Measurements from ENCODE around the gene GPC6. TPM values are rescaled to one million over a fixed set of nuclear protein-coding genes. Genes with fewer than 3 reads are reported as not detected.
A peak's percentile ranks its signal among the peaks of the same experiment; 100 is the strongest.

GPC6 gene
- polyA plus RNA-seq, 1 donor (not counting 4 experiments of a cell fraction or from before 2014, with no cell fraction given), result 0.42 TPM

DNA sequence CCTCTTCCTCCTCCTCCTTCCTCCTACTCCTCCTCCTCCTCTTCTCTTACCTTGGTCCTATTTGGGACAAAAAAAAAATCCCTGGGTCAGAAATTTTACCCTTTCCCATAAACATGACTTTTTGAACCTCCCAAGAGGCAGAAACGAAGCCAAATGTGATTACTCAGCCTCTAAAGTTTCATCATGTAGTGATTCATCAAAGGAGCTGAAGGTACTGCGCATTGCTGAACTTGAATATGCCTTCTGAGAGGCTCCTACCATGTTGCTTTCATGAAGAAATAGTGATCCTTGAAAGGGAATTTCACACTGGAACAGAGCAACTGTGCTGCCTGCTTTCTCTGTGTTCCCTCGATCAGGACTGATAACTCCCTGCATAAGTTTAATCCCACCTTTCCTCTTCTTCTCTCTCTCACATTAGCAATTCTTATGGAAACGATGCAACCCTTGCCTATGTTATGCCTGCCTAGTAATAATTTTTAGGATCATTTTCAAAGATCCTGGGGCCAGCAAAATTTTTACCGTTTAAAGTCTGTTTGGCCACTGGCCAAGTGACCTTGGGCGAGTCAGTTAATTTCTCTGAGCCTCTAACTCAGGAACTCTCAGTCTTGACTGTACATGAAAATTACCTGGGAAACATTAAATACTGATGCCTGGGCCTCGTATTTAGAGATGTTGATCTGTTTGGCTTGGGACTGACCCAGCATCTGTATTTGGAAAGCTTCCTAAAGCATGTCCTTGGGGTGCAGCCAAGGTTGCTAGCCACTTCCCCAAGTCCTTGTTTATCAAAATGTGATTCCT lies 1103.3 kb downstream of the GPC6 start:
- H3K4me3 ChIP-seq (ENCODE audit: control insufficient read depth in 2 of 3, extremely low read depth in 1 of 3, insufficient read depth in 2 of 3, low read depth in 1 of 3, low read length in 3 of 3), result no peak overlapping the region
- H3K9me3 ChIP-seq (ENCODE audit: control insufficient read depth, low read depth, low read length), result no peaks in the 10 kb centered on the region
- FAIRE-seq, result peak; percentile 92
- peak overlapping the region; percentile 45 for H3K27ac ChIP-seq (ENCODE audit: control insufficient read depth, insufficient read depth, low read length)
- no peak for TF ChIP-seq EZH2 (IDR thresholded peaks at IDR 0.05; ENCODE audit: low read length)
- TF ChIP-seq, protein P1, sequence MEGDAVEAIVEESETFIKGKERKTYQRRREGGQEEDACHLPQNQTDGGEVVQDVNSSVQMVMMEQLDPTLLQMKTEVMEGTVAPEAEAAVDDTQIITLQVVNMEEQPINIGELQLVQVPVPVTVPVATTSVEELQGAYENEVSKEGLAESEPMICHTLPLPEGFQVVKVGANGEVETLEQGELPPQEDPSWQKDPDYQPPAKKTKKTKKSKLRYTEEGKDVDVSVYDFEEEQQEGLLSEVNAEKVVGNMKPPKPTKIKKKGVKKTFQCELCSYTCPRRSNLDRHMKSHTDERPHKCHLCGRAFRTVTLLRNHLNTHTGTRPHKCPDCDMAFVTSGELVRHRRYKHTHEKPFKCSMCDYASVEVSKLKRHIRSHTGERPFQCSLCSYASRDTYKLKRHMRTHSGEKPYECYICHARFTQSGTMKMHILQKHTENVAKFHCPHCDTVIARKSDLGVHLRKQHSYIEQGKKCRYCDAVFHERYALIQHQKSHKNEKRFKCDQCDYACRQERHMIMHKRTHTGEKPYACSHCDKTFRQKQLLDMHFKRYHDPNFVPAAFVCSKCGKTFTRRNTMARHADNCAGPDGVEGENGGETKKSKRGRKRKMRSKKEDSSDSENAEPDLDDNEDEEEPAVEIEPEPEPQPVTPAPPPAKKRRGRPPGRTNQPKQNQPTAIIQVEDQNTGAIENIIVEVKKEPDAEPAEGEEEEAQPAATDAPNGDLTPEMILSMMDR (optimal IDR thresholded peaks at IDR 0.05 in 1 of 3, IDR thresholded peaks at IDR 0.05 in 1 of 3, conservative IDR thresholded peaks at IDR 0.05 in 1 of 3; ENCODE audit: extremely low read depth in 1 of 3, insufficient read depth in 2 of 3, low read length in 3 of 3), result no peak
- no peaks in the 10 kb centered on the region for H3K36me3 ChIP-seq (ENCODE audit: control insufficient read depth in 2 of 2, extremely low read depth in 1 of 2, insufficient read depth in 2 of 2, low read length in 2 of 2)
- H4K20me1 ChIP-seq (ENCODE audit: control insufficient read depth, extremely low read depth, insufficient read depth, low read length), result no peaks in the 10 kb centered on the region
- H3K9ac ChIP-seq (ENCODE audit: control insufficient read depth, extremely low read depth, insufficient read depth, low read length), result no peak overlapping the region
- H3K27me3 ChIP-seq (ENCODE audit: control insufficient read depth, extremely low read depth, insufficient read depth, low read length), result no peaks in the 10 kb centered on the region
- dilution Hi-C loops (cut with MboI; ENCODE audit: extremely low pct_ligation_motif_present, low sequenced_read_pairs), result no loop called here
- DNase-seq (ENCODE audit: low read depth, low spot score), result no peak
- H2AFZ ChIP-seq (ENCODE audit: control insufficient read depth, low read length), result peak overlapping the region; percentile 35
- no peaks in the 10 kb centered on the region for H3K79me2 ChIP-seq (ENCODE audit: control insufficient read depth, insufficient read depth, low read length)
- H3K9me1 ChIP-seq (ENCODE audit: control insufficient read depth, extremely low read depth, insufficient read depth, low read length), result no peaks in the 10 kb centered on the region
- peak overlapping the region; percentile 18 for H3K4me2 ChIP-seq (ENCODE audit: control insufficient read depth, extremely low read depth, insufficient read depth, low read depth, low read length)
- H3K4me1 ChIP-seq (ENCODE audit: control insufficient read depth, extremely low read depth, insufficient read depth, low read length), result peaks cover 11% of the 10 kb centered on the region

DNA sequence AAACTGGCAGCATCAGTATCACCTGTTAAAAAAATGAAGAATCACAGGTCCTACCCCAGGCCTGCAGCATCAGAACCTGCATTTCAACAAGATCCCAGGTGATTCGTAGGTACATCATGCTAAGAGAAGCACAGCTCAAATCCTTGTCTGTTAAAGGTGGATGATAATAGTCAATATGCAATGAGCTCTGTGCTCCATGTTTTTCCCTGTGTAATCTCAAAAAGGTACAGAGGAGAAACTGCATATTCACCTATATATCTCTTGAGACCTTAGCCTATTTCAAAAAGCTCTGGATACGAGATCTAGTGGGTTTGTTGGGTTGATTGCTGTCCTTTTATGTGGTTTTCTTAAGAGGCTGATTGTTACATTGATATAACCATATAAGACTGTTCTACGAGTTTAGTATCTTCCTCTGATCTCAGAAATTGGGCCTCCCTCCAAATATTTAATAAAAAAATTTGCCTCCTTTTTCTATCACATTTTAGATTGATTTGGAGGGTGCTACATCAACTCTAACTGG lies 1104.0 kb downstream of the GPC6 start:
- Histone ChIP-seq H3K9me3 (ENCODE audit: control insufficient read depth, low read depth, low read length) (no peaks in the 10 kb centered on the region), H3K36me3 (ENCODE audit: control insufficient read depth in 2 of 2, extremely low read depth in 1 of 2, insufficient read depth in 2 of 2, low read length in 2 of 2) (no peaks in the 10 kb centered on the region), H3K79me2 (ENCODE audit: control insufficient read depth, insufficient read depth, low read length) (no peaks in the 10 kb centered on the region), H3K27ac (ENCODE audit: control insufficient read depth, insufficient read depth, low read length) (no peak overlapping the region), H3K9ac (ENCODE audit: control insufficient read depth, extremely low read depth, insufficient read depth, low read length) (no peak overlapping the region), H3K4me2 (ENCODE audit: control insufficient read depth, extremely low read depth, insufficient read depth, low read depth, low read length) (peak overlapping the region; percentile 18), H2AFZ (ENCODE audit: control insufficient read depth, low read length) (no peak overlapping the region), H3K27me3 (ENCODE audit: control insufficient read depth, extremely low read depth, insufficient read depth, low read length) (no peaks in the 10 kb centered on the region), H4K20me1 (ENCODE audit: control insufficient read depth, extremely low read depth, insufficient read depth, low read length) (no peaks in the 10 kb centered on the region), H3K9me1 (ENCODE audit: control insufficient read depth, extremely low read depth, insufficient read depth, low read length) (no peaks in the 10 kb centered on the region), H3K4me3 (ENCODE audit: control insufficient read depth in 2 of 3, extremely low read depth in 1 of 3, insufficient read depth in 2 of 3, low read depth in 1 of 3, low read length in 3 of 3) (no peak overlapping the region), H3K4me1 (ENCODE audit: control insufficient read depth, extremely low read depth, insufficient read depth, low read length) (peaks cover 11% of the 10 kb centered on the region)
- dilution Hi-C loops (cut with MboI; ENCODE audit: extremely low pct_ligation_motif_present, low sequenced_read_pairs), result no loop called here
- DNase-seq (ENCODE audit: low read depth, low spot score) (no peak), FAIRE-seq (no peak)
- TF ChIP-seq EZH2 (IDR thresholded peaks at IDR 0.05; ENCODE audit: low read length), result no peak
- TF ChIP-seq, protein P1 (optimal IDR thresholded peaks at IDR 0.05 in 1 of 3, IDR thresholded peaks at IDR 0.05 in 1 of 3, conservative IDR thresholded peaks at IDR 0.05 in 1 of 3; ENCODE audit: extremely low read depth in 1 of 3, insufficient read depth in 2 of 3, low read length in 3 of 3), result no peak

Measured in keratinocyte (primary cell).